Osteoblast (primary cell): ENCODE results near the gene ITGA7. TPM values are rescaled to one million over a fixed set of nuclear protein-coding genes. Genes with fewer than 3 reads are reported as not detected.
A peak's percentile ranks its signal among the peaks of the same experiment; 100 is the strongest.

Source experiments
- DNase-seq: peaks from one replicate; pipeline ENCODE4 v3.0.0; 2011; ENCODE audit warnings: low spot score, mixed read lengths; ENCODE audit not compliant: insufficient read length; ENCODE audit errors: missing footprints
- H2AFZ ChIP-seq: 2 replicates; pipeline ENCODE4 v1.6.0; 2011; ENCODE audit warnings: mild to moderate bottlenecking, low read length
- H3K27ac ChIP-seq: 2 replicates; pipeline ENCODE4 v1.5.1; 2011; ENCODE audit warnings: mild to moderate bottlenecking, low read depth, low read length, moderate library complexity
- H3K27me3 ChIP-seq: 2 replicates; pipeline ENCODE4 v1.6.0; 2012; ENCODE audit warnings: mild to moderate bottlenecking, control low read depth, inconsistent platforms, low read length, moderate library complexity; ENCODE audit not compliant: insufficient read depth
- H3K36me3 ChIP-seq: 2 replicates; pipeline ENCODE4 v1.5.1; 2011; ENCODE audit warnings: mild to moderate bottlenecking, low read length, control low read depth, moderate library complexity; ENCODE audit not compliant: insufficient read depth
- H3K4me1 ChIP-seq: 2 replicates; pipeline ENCODE4 v1.5.1; 2011; ENCODE audit warnings: mild to moderate bottlenecking, low read length, control low read depth, moderate library complexity; ENCODE audit not compliant: insufficient read depth
- H3K4me2 ChIP-seq: 2 replicates; pipeline ENCODE4 v1.6.0; 2011; ENCODE audit warnings: mild to moderate bottlenecking, low read length; ENCODE audit not compliant: insufficient read depth
- H3K4me3 ChIP-seq: fragments of 200-600 bp; sonication (generic); 3 replicates; pipeline ENCODE4 v1.5.1; 2012; ENCODE audit warnings: mild to moderate bottlenecking, low read length, inconsistent platforms; ENCODE audit not compliant: insufficient read depth
- H3K79me2 ChIP-seq: 2 replicates; pipeline ENCODE4 v1.6.0; 2012; ENCODE audit warnings: mild to moderate bottlenecking, low read length, control low read depth, inconsistent platforms; ENCODE audit not compliant: insufficient read depth
- H3K9me3 ChIP-seq: 2 replicates; pipeline ENCODE4 v1.5.1; 2011; ENCODE audit warnings: low read depth, low read length, control low read depth
- H4K20me1 ChIP-seq: 2 replicates; pipeline ENCODE4 v1.6.0; 2012; ENCODE audit warnings: mild to moderate bottlenecking, low read length, control low read depth; ENCODE audit not compliant: insufficient read depth
- CTCF ChIP-seq: IDR thresholded peaks from 2 replicates; pipeline ENCODE4 v1.5.1; 2011; ENCODE audit warnings: mild to moderate bottlenecking, low read depth, low read length, moderate library complexity; ENCODE audit errors: extremely low read depth
- total RNA-seq: library from RNA; depleted of rRNA; stranded (reverse); fragments of >200 nt; gene quantifications from 2 replicates; pipeline ENCODE4 v1.2.3, GENCODE V29; 2012

The ITGA7 gene
- total RNA-seq, 1 donor, result 22.4 TPM

- peak overlapping the region; percentile 88 for H3K4me2 ChIP-seq
- H3K36me3 ChIP-seq, result peaks cover 47% of the 10 kb centered on the region
- H4K20me1 ChIP-seq, result peaks cover 52% of the 10 kb centered on the region
- peak; percentile 2 for DNase-seq
- H3K4me3 ChIP-seq, result peak overlapping the region; percentile 49
- H3K27me3 ChIP-seq, result no peaks in the 10 kb centered on the region
- no peak overlapping the region for H2AFZ ChIP-seq
- H3K79me2 ChIP-seq, result peaks cover 53% of the 10 kb centered on the region
- TF ChIP-seq CTCF, result no peak
- H3K27ac ChIP-seq, result no peak overlapping the region
- no peaks in the 10 kb centered on the region for H3K9me3 ChIP-seq
- H3K4me1 ChIP-seq, result peaks cover 63% of the 10 kb centered on the region
Observed at GRCh38 chr12:55725556-55725955, 17.9 kb upstream of the ITGA7 start.

DNA sequence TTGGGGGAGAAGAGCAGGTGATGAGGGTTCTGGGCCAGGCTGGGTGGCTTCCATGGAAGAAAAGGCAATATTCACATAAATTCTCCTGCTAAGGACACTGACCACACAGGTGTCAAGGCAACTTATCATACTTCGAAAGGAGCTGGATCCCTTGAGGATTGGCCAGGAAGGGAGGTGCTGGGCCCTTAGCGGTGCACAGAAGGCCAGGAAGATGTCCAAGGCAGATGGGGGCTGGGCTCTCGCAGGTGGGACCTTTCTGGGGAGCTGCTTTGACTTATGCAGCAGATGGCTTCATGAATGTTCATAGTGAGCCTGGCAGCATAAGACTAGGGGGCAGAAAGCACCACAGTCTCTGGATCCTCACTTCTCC lies 17.2 kb upstream of the ITGA7 start:
- DNase-seq, result peak; percentile 31
- peak overlapping the region; percentile 88 for H3K4me2 ChIP-seq
- peaks cover 52% of the 10 kb centered on the region for H4K20me1 ChIP-seq
- no peak overlapping the region for H3K4me3 ChIP-seq
- H2AFZ ChIP-seq, result no peak overlapping the region
- H3K27me3 ChIP-seq, result no peaks in the 10 kb centered on the region
- no peaks in the 10 kb centered on the region for H3K9me3 ChIP-seq
- no peak for TF ChIP-seq CTCF
- peaks cover 47% of the 10 kb centered on the region for H3K79me2 ChIP-seq
- H3K27ac ChIP-seq, result peak overlapping the region; percentile 24
- H3K4me1 ChIP-seq, result peaks cover 61% of the 10 kb centered on the region
- H3K36me3 ChIP-seq, result peaks cover 47% of the 10 kb centered on the region

- peaks cover 52% of the 10 kb centered on the region for H4K20me1 ChIP-seq
- peak; percentile 91 for DNase-seq
- no peaks in the 10 kb centered on the region for H3K27me3 ChIP-seq
- H3K4me1 ChIP-seq, result peaks cover 67% of the 10 kb centered on the region
- H3K4me2 ChIP-seq, result peak overlapping the region; percentile 88
- H3K27ac ChIP-seq, result no peak overlapping the region
- H3K79me2 ChIP-seq, result peaks cover 47% of the 10 kb centered on the region
- H3K9me3 ChIP-seq, result no peaks in the 10 kb centered on the region
- H2AFZ ChIP-seq, result no peak overlapping the region
- TF ChIP-seq CTCF, result peak; percentile 80
- peaks cover 47% of the 10 kb centered on the region for H3K36me3 ChIP-seq
- H3K4me3 ChIP-seq, result no peak overlapping the region
Observed at GRCh38 chr12:55724226-55724939, 16.7 kb upstream of the ITGA7 start.

GRCh38 chr12:55723516-55724225 lies 16.0 kb upstream of the ITGA7 start:
- H3K4me1 ChIP-seq, result peaks cover 72% of the 10 kb centered on the region
- no peaks in the 10 kb centered on the region for H3K9me3 ChIP-seq
- peak; percentile 47 for DNase-seq
- H4K20me1 ChIP-seq, result peaks cover 52% of the 10 kb centered on the region
- peaks cover 51% of the 10 kb centered on the region for H3K79me2 ChIP-seq
- no peak overlapping the region for H3K4me3 ChIP-seq
- peaks cover 47% of the 10 kb centered on the region for H3K36me3 ChIP-seq
- no peak overlapping the region for H2AFZ ChIP-seq
- no peak overlapping the region for H3K27ac ChIP-seq
- H3K4me2 ChIP-seq, result no peak overlapping the region
- H3K27me3 ChIP-seq, result no peaks in the 10 kb centered on the region
- TF ChIP-seq CTCF, result no peak
